Measurements from ENCODE around the gene ADAMTS8. TPM values are rescaled to one million over a fixed set of nuclear protein-coding genes. Genes with fewer than 3 reads are reported as not detected.

The ADAMTS8 gene
- total and polyA plus RNA-seq, 4 donors: 0.02 to 0.08 (median 0.07) TPM; not detected in 1

- Histone ChIP-seq H3K9ac (ENCODE audit: low read depth in 1 of 2, low read length in 2 of 2) (no peak overlapping the region), H3K36me3 (ENCODE audit: control insufficient read depth in 4 of 4, insufficient read depth in 3 of 4, low read depth in 1 of 4, low read length in 3 of 4) (no peaks in the 10 kb centered on the region), H3K4me1 (ENCODE audit: control insufficient read depth in 4 of 4, insufficient read depth in 4 of 4, low read length in 3 of 4) (peaks cover 10 to 26% (median 18%) of the 10 kb centered on the region in 4 donors), H3K9me3 (ENCODE audit: control insufficient read depth in 4 of 4, low read length in 3 of 4) (no peaks in the 10 kb centered on the region), H3K27ac (ENCODE audit: low read depth in 1 of 2, low read length in 2 of 2) (no peak overlapping the region), H3K27me3 (ENCODE audit: control insufficient read depth in 4 of 4, insufficient read depth in 4 of 4, low read length in 3 of 4) (peaks cover 0 to 4% (median 2%) of the 10 kb centered on the region in 4 donors), H3K4me3 (ENCODE audit: low read depth in 1 of 3, low read length in 3 of 3) (no peak overlapping the region)
- DNase-seq (ENCODE audit: low spot score): no peak
- WGBS: 86% methylated on average over 16 of the region's 16 CpGs
- TF ChIP-seq FOXA2 (IDR thresholded peaks at IDR 0.05) (no peak), RAD21 (IDR thresholded peaks at IDR 0.05) (no peak), GABPA (IDR thresholded peaks at IDR 0.05 in 1 of 2, conservative IDR thresholded peaks at IDR 0.05 in 1 of 2) (no peak)
Observed at GRCh38 chr11:130423541-130424142, 4.8 kb downstream of the ADAMTS8 start.

- DNase-seq (ENCODE audit: low spot score): no peak
- no peaks in the 10 kb centered on the region for H3K36me3 ChIP-seq (ENCODE audit: control insufficient read depth in 4 of 4, insufficient read depth in 3 of 4, low read depth in 1 of 4, low read length in 3 of 4)
- 90% methylated on average over 22 of the region's 22 CpGs for WGBS
- peaks cover 2 to 17% (median 9%) of the 10 kb centered on the region in 4 donors for H3K4me1 ChIP-seq (ENCODE audit: control insufficient read depth in 4 of 4, insufficient read depth in 4 of 4, low read length in 3 of 4)
- H3K9me3 ChIP-seq (ENCODE audit: control insufficient read depth in 4 of 4, low read length in 3 of 4): no peaks in the 10 kb centered on the region
- H3K4me3 ChIP-seq (ENCODE audit: low read depth in 1 of 3, low read length in 3 of 3): no peak overlapping the region
- no peak for TF ChIP-seq HNF4A (conservative IDR thresholded peaks at IDR 0.05)
- no peak overlapping the region for H3K9ac ChIP-seq (ENCODE audit: low read depth in 1 of 2, low read length in 2 of 2)
- H3K27me3 ChIP-seq (ENCODE audit: control insufficient read depth in 4 of 4, insufficient read depth in 4 of 4, low read length in 3 of 4): peaks cover 0 to 3% (median 1%) of the 10 kb centered on the region in 4 donors
- no peak overlapping the region for H3K27ac ChIP-seq (ENCODE audit: low read depth in 1 of 2, low read length in 2 of 2)
Observed at GRCh38 chr11:130422251-130422995, 6.0 kb downstream of the ADAMTS8 start.

- Histone ChIP-seq H3K4me1 (ENCODE audit: control insufficient read depth in 4 of 4, insufficient read depth in 4 of 4, low read length in 3 of 4) (peaks cover 0 to 9% (median 2%) of the 10 kb centered on the region in 4 donors), H3K36me3 (ENCODE audit: control insufficient read depth in 4 of 4, insufficient read depth in 3 of 4, low read depth in 1 of 4, low read length in 3 of 4) (no peaks in the 10 kb centered on the region), H3K4me3 (ENCODE audit: low read depth in 1 of 3, low read length in 3 of 3) (no peak overlapping the region), H3K27me3 (ENCODE audit: control insufficient read depth in 4 of 4, insufficient read depth in 4 of 4, low read length in 3 of 4) (peaks cover 0 to 3% (median 1%) of the 10 kb centered on the region in 4 donors), H3K9ac (ENCODE audit: low read depth in 1 of 2, low read length in 2 of 2) (no peak overlapping the region), H3K27ac (ENCODE audit: low read depth in 1 of 2, low read length in 2 of 2) (no peak overlapping the region), H3K9me3 (ENCODE audit: control insufficient read depth in 4 of 4, low read length in 3 of 4) (no peaks in the 10 kb centered on the region)
- TF ChIP-seq TAF1 (conservative IDR thresholded peaks at IDR 0.05) (no peak), FOXA1 (IDR thresholded peaks at IDR 0.05) (no peak), YY1 (IDR thresholded peaks at IDR 0.05) (no peak), RXRA (IDR thresholded peaks at IDR 0.05) (no peak), ZBTB33 (IDR thresholded peaks at IDR 0.05) (no peak), HNF4A (conservative IDR thresholded peaks at IDR 0.05) (no peak), CTCF (IDR thresholded peaks at IDR 0.05; ENCODE audit: low read depth, low read length, missing input control) (no peak)
- DNase-seq (ENCODE audit: low spot score): no peak
- 89% methylated on average over 8 of the region's 8 CpGs for WGBS
Observed at GRCh38 chr11:130421697-130422096, 6.7 kb downstream of the ADAMTS8 start.

Data from liver (tissue), 9 donors.